Raji (cell line): ENCODE data around the gene SNX25.
A peak's percentile ranks its signal among the peaks of the same experiment; 100 is the strongest.

Experiments
- POLR2A ChIP-seq: IDR thresholded peaks from 2 replicates; pipeline ENCODE4 v1.6.1; 2011; ENCODE audit warnings: low read depth, low read length, control low read depth; ENCODE audit not compliant: insufficient read depth

Gene SNX25

GRCh38 chr4:185384930-185385331 is 175.5 kb downstream of the SNX25 start:
- TF ChIP-seq POLR2A: no peak

- no peak for TF ChIP-seq POLR2A
Observed at GRCh38 chr4:185387957-185388356, 178.6 kb downstream of the SNX25 start.

DNA sequence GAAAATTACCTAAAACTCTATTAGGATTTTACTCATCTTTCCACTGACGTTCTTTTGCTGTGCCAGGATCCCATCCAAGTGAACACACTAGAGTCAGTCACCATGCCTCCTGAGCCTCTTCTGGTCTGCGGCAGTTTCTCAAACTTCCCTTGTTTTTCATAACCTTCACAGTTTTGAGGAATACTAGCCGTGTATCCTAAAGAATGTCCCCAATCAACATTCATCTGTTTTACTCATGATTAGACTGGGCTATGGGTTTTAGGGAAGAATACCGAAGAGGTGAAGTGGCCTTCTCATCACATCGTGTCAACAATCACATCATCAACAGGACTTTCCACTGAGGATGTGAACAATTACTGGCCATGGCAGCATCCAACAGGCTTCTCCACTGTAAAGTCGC is 181.5 kb downstream of the SNX25 start:
- TF ChIP-seq POLR2A: no peak

- no peak for TF ChIP-seq POLR2A
Observed at GRCh38 chr4:185392156-185392555, 182.8 kb downstream of the SNX25 start.

GRCh38 chr4:185394568-185395237 is 185.3 kb downstream of the SNX25 start:
- no peak for TF ChIP-seq POLR2A

- no peak for TF ChIP-seq POLR2A
Observed at GRCh38 chr4:185395238-185395955, 186.0 kb downstream of the SNX25 start, which contains the start of gene LRP2BP. TSS of gene LRP2BP (minus strand) at chr4:185395924. CDS start at chr4:185378186, 17,738 bp downstream.

DNA sequence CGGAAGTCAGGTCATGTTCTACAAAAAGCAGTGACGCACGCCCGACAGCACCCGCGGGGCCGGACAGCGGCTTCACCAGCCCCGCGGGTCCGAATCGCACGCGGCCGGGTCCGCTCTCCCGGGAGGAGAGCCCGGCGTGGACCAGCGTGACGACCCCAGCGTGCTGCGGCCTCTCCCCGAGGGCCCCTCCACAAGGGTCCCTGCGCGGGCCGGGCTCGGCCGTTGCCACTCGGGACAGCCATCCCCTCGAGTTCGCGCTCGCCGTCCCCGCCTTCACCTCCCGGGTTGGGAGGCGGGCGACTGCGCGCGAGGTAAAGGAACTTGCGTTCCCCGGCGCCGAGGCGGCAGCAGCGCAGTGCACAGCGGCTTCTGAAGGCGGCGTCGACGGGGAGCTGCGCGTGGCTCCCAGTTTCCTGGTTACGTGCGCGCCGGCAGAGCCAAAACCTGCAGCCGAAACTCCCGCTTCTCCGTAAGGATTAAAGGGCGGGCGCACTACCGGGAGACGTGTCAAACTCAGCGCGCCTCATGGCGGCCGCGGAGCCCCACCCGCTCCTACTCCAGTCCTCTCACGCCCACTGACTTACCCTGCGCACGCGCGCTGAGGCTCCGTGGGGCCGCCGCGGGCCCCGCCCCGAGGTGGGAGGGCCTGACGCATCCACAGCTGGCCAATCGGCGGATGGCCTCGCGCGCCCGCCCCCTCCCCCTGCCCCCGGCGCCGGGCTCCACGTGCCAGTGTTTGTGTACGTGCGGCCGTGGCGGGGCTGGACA is 186.7 kb downstream of the SNX25 start:
- peak; percentile 72 for TF ChIP-seq POLR2A

DNA sequence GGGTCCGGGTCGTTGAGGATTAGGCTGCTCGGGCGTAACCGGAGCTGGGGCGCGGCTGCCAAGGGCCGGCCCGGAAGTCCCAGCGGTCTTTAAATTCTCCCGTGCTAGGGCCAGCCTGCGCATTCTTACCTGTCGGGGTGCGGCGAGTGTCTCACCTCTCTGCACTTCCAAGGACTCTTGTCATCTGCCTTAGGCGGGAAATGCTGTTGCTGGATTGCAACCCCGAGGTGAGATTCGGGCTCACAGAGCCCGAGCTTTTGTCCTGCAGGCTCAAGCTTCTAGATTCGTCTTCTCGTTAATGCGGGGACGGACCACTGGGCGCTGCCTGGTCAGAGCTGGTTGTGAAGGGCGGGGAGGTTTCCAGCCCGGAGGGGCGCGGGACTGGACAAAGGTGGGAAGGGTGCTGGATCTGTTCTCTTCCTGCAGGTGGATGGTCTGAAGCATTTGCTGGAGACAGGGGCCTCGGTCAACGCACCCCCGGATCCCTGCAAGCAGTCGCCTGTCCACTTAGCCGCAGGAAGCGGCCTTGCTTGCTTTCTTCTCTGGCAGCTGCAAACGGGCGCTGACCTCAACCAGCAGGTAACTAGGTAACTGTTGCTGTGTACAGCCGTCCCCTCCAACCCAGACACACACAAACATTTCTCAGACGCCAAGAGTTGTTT is 187.5 kb downstream of the SNX25 start, which contains the start of gene ANKRD37:
ANKRD37 (plus strand) TSS at position 118 of the 662 bp plus-strand sequence; CDS start at position 201, 83 bp downstream.
- TF ChIP-seq POLR2A: no peak

- no peak for TF ChIP-seq POLR2A
Observed at GRCh38 chr4:185398618-185399017, 189.2 kb downstream of the SNX25 start.

DNA sequence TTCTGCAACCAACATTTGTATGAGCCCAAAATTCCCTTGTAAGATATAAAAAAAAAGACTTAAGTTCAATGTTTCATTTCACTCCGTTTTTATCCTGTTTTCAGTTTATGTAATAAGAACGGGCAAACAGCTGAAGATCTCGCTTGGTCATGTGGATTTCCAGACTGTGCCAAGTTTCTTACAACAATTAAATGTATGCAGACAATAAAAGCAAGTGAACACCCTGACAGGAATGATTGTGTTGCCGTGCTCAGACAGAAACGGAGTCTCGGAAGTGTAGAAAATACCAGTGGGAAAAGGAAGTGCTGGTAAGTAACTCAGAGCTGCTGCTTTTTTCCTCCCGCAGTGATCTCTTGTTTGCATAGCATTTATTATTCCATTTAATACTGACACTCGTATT is 190.1 kb downstream of the SNX25 start:
- no peak for TF ChIP-seq POLR2A

GRCh38 chr4:185404031-185404430 is 194.6 kb downstream of the SNX25 start:
- TF ChIP-seq POLR2A: no peak

GRCh38 chr4:185405296-185405999 is 196.1 kb downstream of the SNX25 start:
- no peak for TF ChIP-seq POLR2A

DNA sequence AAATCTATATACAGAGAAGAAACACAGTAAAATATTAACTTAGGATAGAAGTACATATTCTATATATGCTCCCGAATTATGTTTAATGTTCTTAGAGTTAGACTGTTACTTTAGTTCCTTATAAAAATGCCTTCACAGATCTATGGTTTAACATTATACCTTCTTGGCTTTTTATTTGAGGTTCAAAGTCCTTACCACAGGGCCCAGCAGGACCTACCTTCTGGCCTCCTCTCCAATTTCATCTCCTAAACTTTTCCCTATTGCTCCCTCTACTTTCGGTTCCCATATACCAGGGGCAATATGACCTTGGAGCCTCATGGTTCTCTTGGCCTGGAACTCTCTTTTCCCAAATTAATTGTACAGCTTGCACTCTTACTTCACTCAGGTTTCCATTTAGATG is 199.0 kb downstream of the SNX25 start:
- no peak for TF ChIP-seq POLR2A

DNA sequence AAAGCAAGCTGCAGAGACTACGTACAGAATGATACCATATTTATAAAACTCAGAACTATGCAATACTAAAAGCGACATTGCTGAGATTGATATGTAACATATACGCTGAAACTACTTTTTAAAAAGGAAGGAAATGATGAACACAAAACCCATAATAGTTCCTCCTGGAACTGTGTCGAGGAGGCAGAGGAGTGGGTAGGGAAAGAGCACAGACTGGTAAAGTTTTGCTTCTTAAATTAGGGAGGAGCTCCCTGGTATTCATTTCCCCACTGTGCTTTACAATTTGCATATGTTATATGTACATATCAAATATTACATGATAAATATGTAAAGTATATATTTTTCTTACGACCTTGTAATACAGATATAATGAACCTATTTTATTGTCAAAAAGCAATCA is 202.5 kb downstream of the SNX25 start:
- no peak for TF ChIP-seq POLR2A

GRCh38 chr4:185412412-185412811 is 203.0 kb downstream of the SNX25 start:
- TF ChIP-seq POLR2A: no peak
